Mesothelial cell of epicardium (in vitro differentiated cells): Measurements from ENCODE around the gene KNTC1. TPM values are rescaled to one million over a fixed set of nuclear protein-coding genes. Genes with fewer than 3 reads are reported as not detected.
"Not testable (repeated sequence)": the region's sequence is repeated elsewhere in the genome, so short reads cannot be mapped to it uniquely, and the experiment has no call there.

Experiments used
- DNase-seq, 2 experiments: peaks; one replicate each; pipeline ENCODE4 v3.0.0; 2021; ENCODE audit warnings: low spot score in 2 of 2; ENCODE audit not compliant: unreplicated experiment in 2 of 2
- H3K27ac Mint-ChIP-seq: 2 replicates; pipeline ENCODE4 v1.8.0; 2021; ENCODE audit warnings: mixed read lengths
- H3K27me3 Mint-ChIP-seq: 2 replicates; pipeline ENCODE4 v1.8.0; 2021; ENCODE audit warnings: low read depth, mixed read lengths
- H3K36me3 Mint-ChIP-seq: 2 replicates; pipeline ENCODE4 v1.8.0; 2021; ENCODE audit warnings: mixed read lengths
- H3K4me1 Mint-ChIP-seq: 2 replicates; pipeline ENCODE4 v1.8.0; 2021; ENCODE audit warnings: mixed read lengths
- H3K4me3 Mint-ChIP-seq: 2 replicates; pipeline ENCODE4 v1.8.0; 2021; ENCODE audit warnings: mild to moderate bottlenecking, moderate library complexity, mixed read lengths
- H3K9me3 Mint-ChIP-seq: 2 replicates; pipeline ENCODE4 v1.8.0; 2021; ENCODE audit warnings: mixed read lengths
- CTCF ChIP-seq: fragments of 200-600 bp; sonication (generic); IDR thresholded peaks from one replicate; pipeline ENCODE4 v1.5.0; 2021; ENCODE audit warnings: antibody characterized with exemption; ENCODE audit not compliant: unreplicated experiment
- total RNA-seq: library from RNA; stranded (reverse); gene quantifications from 3 replicates; pipeline ENCODE4 v1.2.1, GENCODE V29; 2021

KNTC1 gene
- total RNA-seq, 1 donor from 2014 or later: 47.8 TPM

- Mint-ChIP-seq H3K4me3 (no peak overlapping the region), H3K27me3 (no peaks in the 10 kb centered on the region), H3K36me3 (no peaks in the 10 kb centered on the region), H3K9me3 (no peaks in the 10 kb centered on the region), H3K4me1 (peaks cover 8% of the 10 kb centered on the region), H3K27ac (peak overlapping the region; percentile 73)
- no peak for TF ChIP-seq CTCF
- no peak for DNase-seq
Measured at GRCh38 chr12:122651520-122652224, 124.6 kb downstream of the KNTC1 start.

- not testable (repeated sequence) for H3K4me1 Mint-ChIP-seq, H3K27me3 Mint-ChIP-seq, DNase-seq, H3K36me3 Mint-ChIP-seq, H3K4me3 Mint-ChIP-seq, H3K27ac Mint-ChIP-seq, H3K9me3 Mint-ChIP-seq
Measured at GRCh38 chr12:122653291-122653690, 126.2 kb downstream of the KNTC1 start.

- Mint-ChIP-seq H3K36me3 (no peaks in the 10 kb centered on the region), H3K4me1 (peaks cover 11% of the 10 kb centered on the region), H3K27me3 (no peaks in the 10 kb centered on the region), H3K27ac (no peak overlapping the region), H3K9me3 (no peaks in the 10 kb centered on the region), H3K4me3 (no peak overlapping the region)
- DNase-seq: no peak
- no peak for TF ChIP-seq CTCF
Measured at GRCh38 chr12:122656298-122656697, 129.2 kb downstream of the KNTC1 start.

- H3K4me1 Mint-ChIP-seq: peaks cover 5% of the 10 kb centered on the region
- H3K9me3 Mint-ChIP-seq: no peaks in the 10 kb centered on the region
- no peaks in the 10 kb centered on the region for H3K27me3 Mint-ChIP-seq
- no peak for DNase-seq
- no peaks in the 10 kb centered on the region for H3K36me3 Mint-ChIP-seq
- H3K27ac Mint-ChIP-seq: peak overlapping the region; percentile 53
- TF ChIP-seq CTCF: no peak
- no peak overlapping the region for H3K4me3 Mint-ChIP-seq
Measured at GRCh38 chr12:122659579-122659978, 132.5 kb downstream of the KNTC1 start.

GRCh38 chr12:122661246-122661645, 134.2 kb downstream of the KNTC1 start:
- TF ChIP-seq CTCF: no peak
- Mint-ChIP-seq H3K27ac (no peak overlapping the region), H3K4me3 (no peak overlapping the region), H3K36me3 (no peaks in the 10 kb centered on the region), H3K4me1 (peaks cover 5% of the 10 kb centered on the region), H3K9me3 (no peaks in the 10 kb centered on the region), H3K27me3 (no peaks in the 10 kb centered on the region)
- DNase-seq: no peak

- Mint-ChIP-seq H3K27ac (no peak overlapping the region), H3K36me3 (no peaks in the 10 kb centered on the region), H3K9me3 (no peaks in the 10 kb centered on the region), H3K27me3 (no peaks in the 10 kb centered on the region), H3K4me3 (no peak overlapping the region), H3K4me1 (peaks cover 5% of the 10 kb centered on the region)
- DNase-seq: no peak
- no peak for TF ChIP-seq CTCF
Measured at GRCh38 chr12:122661938-122662337, 134.9 kb downstream of the KNTC1 start.
